HG03342 (cell line): Measurements from ENCODE around the gene ERCC2.
"Not testable (repeated sequence)": the region's sequence is repeated elsewhere in the genome, so short reads cannot be mapped to it uniquely, and the experiment has no call there.

ENCODE experiments used
- ATAC-seq: cut with Tn5 transposase; IDR thresholded peaks from one replicate; pipeline ENCODE4 v1.9.1; 2021; ENCODE audit warnings: mild to moderate bottlenecking, moderate library complexity; ENCODE audit not compliant: unreplicated experiment

The ERCC2 gene

DNA sequence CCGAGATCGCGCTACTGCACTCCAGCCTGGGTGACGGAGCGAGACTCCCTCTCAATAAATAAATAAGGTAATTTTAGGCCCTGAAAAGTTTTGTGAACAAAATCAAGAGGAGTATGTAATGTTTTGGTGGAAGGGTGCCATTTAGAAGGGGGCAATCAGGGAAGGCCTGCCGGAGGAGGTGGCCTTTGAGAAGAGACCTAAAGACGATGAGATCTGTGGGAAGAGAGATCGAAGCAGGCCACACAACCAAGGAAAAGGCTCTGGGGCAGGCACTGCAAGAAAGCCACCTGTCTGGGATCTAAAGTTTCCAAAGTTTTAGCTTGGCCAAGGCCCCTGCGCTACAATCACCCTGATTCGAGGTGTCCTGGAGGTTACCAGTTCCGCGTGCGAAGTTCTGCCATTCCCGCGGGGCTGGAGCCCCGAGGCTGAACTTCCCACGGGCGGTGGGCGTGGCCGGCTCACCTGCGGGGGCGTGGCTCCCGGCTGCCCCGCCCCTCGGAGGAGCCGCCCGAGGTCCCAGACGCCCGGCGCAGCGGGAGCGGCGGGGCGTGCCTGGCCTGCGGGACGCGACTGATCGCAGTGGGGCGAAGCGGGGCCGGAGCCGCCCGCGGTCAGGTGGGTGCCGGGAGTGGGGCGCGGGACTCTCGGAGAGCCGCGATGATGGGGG is 30.0 kb downstream of the ERCC2 start, which contains the start of gene KLC3:
KLC3 (plus strand) TSS at position 519 of the 667 bp plus-strand sequence. CDS start 4,792 bp downstream, outside the sequence.
- no peak for ATAC-seq

DNA sequence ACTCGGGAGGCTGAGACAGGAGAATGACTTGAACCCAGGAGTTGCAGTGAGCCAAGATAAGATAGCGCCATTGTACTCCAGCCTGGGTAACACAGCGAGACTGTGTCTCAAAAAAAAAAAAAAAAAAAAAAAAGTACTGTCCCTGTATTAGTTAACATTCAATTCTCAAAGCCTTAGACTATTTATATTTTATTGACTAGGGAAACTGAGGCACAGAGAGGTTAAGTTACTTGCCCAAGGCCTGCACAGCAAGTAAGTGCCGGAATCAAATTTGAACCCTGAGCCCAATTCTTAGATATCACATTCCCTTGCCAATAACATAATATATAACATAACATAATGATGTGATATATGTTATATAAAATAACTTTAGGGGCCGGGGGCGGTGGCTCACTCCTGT is 30.7 kb downstream of the ERCC2 start:
- no peak for ATAC-seq

- no peak for ATAC-seq
Measured at GRCh38 chr19:45336696-45337251, 33.6 kb downstream of the ERCC2 start.

- not testable (repeated sequence) for ATAC-seq
Measured at GRCh38 chr19:45334881-45335280, 35.5 kb downstream of the ERCC2 start.

DNA sequence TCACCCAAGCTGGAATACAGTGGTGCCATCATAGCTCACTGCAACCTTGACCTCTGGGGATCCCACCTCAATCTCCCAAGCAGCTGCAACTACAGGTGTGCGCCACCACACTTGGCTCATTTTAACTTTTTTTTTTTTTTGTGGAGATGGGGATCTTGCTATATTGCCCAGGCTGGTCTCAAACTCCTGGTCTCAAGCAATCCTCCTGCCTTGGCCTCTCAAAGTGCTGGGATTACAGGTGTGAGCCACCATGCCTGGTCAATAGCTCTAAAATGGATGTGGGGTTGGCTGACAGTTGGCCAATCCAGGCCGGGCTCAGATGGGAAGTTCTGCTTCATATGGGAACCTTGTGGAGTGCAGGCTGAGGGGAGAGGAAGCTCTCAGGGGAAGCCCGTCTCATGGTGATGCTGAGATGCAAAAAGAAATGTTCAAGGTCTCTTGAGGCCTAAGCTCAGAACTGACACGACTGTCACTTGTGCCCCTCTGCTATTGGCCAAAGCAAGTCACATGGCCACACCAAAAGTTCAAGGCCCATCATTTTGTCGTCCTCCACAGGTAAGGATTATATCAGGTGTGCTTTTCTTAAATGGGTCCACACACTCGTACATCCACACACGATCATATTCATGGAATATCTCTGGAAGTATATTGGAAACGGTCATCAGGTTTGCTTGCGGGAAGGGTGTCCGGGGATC is 36.6 kb downstream of the ERCC2 start:
- no peak for ATAC-seq

DNA sequence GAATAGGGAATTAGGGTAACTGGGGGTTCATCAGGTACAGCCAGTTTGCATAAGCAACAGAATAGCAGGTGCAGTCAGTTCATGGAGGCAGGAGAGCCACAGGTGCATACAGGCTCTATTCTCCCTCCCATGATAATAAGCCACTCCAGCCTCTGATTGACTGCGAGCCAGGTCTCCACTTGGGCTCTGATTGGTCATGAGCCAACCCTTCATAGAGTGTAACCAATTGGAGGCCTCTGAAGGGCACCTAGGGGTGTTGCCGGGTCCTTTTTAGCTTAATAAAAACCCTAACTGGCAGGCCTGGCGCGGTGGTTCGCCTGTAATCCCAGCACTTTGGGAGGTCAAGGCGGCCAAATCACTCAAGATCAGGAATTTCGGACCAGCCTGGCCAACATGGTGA is 39.0 kb downstream of the ERCC2 start:
- no peak for ATAC-seq

DNA sequence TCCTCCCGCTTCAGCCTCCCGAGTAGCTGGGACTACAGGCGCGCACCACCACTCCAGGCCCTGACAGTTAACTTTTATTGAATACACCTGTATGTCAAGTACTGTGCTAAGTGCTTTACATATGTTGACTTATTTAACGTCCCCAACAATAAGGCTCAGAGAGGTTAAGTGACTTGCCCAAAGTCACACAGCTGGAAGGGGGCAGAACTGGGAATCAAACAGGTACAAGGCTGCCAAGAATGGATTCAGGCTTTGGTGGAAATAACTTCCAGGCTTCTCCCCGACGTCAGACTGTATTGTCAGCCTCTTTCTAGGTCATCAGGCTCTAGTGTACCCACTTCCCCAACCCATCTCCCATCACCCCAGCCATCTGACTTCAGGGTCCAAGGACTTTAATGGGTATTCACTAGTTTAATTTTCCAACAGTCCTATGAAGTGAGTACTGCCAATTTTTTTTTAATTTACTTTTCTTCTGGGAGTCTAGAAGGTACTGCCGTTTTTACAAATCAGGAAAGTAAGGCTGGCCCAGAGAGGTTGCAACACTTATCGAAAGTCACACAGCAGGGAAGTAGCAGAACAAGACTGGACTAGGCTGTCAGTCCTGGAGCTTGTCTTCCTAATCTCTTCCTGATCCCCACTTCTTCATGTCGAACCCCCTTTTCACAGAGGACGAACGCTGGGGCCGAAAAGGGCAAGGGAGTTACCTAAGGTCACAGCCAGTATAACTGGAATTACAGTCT is 42.8 kb downstream of the ERCC2 start:
- ATAC-seq = no peak

- ATAC-seq = no peak
Measured at GRCh38 chr19:45324349-45324907, 45.9 kb downstream of the ERCC2 start.

GRCh38 chr19:45323671-45324081 is 46.7 kb downstream of the ERCC2 start:
- ATAC-seq = no peak

GRCh38 chr19:45322744-45323281 is 47.6 kb downstream of the ERCC2 start, which contains the start of gene CKM:
Gene CKM, minus strand, starts transcription at chr19:45322875. Its CDS starts 3,162 bp downstream, at chr19:45319713.
- ATAC-seq = no peak

DNA sequence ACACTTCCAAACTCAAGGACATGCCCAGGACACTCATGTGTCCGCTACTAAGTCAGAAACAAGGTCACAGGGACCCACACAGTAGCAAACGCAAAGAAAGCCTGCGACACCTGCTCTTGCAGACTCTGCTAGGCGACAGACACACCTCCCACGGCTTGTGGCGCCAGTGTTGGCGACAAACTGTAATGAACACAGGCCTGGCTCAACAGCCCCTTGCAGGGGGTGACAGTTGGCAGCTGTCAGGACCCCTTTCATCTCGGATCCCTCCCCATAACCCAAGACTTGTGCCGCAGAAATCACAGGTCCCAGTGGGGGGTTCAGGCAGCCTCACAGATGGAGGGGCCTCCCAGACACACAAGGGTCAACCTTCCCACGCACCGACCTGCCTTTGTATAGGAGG is 48.1 kb downstream of the ERCC2 start:
- ATAC-seq = no peak

DNA sequence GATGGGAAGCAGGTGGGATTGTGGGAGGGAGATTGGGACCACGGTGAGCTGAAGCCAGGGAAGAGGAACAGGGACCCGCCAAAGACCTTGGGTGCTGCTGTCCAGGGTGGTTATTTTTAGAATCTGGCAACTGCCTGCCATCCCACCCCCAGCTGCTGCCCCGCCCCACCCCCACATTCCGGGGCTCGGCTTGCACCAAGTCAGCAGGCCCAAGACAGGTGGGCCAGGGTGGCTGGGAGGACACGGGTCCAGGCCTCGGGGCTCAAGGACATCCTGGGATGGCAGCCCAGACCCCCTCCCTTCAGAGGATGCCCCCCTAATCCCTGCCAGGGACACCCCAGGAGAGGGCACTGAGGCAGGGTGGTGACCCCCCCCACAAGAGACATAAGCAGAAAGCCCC is 48.5 kb downstream of the ERCC2 start:
- no peak for ATAC-seq

GRCh38 chr19:45320997-45321775 is 49.2 kb downstream of the ERCC2 start:
- no peak for ATAC-seq

- ATAC-seq = no peak
Measured at GRCh38 chr19:45315304-45315703, 55.1 kb downstream of the ERCC2 start.

DNA sequence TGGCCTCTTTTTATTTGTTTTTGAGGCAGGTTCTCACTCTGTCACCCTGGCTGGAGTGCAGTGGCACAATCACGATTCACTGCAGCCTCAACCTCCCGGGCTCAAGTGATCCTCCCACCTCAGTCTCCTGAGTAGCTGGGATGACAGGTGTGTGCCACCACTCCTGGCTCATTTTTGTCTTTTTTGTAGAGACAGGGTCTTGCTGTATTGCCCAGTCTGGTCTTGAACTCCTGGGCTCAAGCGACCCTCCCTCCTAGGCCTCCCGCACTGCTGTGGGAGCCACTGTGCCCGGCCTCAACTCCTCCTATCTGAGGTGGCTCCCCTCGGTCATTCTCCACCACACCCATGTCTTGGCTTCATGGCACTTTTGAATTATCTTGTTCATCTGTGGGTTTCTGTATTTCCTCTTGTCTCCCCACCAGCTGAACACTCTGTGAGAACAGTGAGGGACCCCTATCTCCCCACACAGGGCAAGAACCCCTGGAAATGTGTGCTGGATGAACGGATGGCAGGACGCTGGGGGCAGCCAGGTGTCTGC is 55.6 kb downstream of the ERCC2 start:
- no peak for ATAC-seq

DNA sequence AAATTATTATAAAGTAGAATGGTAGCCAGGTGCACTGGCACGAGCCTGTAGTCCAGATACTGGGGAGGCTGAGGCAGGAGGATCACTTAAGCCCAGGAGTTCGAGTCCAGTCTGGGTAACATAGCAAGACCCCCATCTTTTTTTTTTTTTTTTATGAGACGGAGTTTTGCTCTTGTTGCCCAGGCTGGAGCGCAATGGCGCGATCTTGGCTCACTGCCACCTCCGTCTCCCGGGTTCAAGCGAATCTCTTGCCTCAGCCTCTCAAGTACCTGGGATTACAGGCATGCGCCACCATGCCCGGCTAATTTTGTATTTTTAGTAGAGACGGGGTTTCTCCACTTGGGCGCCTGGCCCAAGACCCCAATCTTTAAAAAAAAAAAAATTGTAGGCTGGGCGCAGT is 58.1 kb downstream of the ERCC2 start:
- not testable (repeated sequence) for ATAC-seq

- no peak for ATAC-seq
Measured at GRCh38 chr19:45311621-45312020, 58.8 kb downstream of the ERCC2 start.

DNA sequence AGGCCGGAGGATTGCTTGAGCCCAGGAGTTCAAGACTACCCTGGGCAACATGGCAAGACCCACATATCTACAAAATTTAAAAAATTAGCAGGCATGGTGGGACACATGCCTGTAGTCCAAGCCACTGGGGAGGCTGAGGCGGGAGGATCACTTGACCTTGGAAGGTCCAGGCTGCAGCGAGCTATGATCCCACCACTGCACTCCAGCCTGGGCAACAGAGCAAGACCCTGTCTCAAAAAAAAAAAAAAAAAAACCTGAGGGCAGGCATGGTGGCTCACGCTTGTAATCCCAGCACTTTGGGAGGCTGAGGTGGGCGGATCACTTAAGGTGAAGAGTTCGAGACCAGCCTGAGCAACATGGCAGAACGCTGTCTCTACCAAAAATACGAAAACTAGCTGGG is 61.1 kb downstream of the ERCC2 start:
- not testable (repeated sequence) for ATAC-seq

- no peak for ATAC-seq
Measured at GRCh38 chr19:45307361-45307760, 63.0 kb downstream of the ERCC2 start.
